ENCODE results near the gene ORM1. TPM values are rescaled to one million over a fixed set of nuclear protein-coding genes. Genes with fewer than 3 reads are reported as not detected.

ORM1 gene
- polyA plus RNA-seq, 3 donors, result 2.2 to 4.9 (median 2.8) TPM

GRCh38 chr9:114290561-114290986 lies 32.3 kb upstream of the ORM1 start:
- Mint-ChIP-seq H3K4me3 (peak overlapping the region in 1 of 2 donors; percentile 57), H3K36me3 (no peaks in the 10 kb centered on the region), H3K4me1 (no peaks in the 10 kb centered on the region), H3K9me3 (peaks cover 2 to 16% (median 7%) of the 10 kb centered on the region in 7 donors), H3K27ac (no peak overlapping the region), H3K27me3 (ENCODE audit: low read depth in 3 of 3) (peaks cover 8 to 16% (median 11%) of the 10 kb centered on the region in 3 donors)
- H3K9me3 ChIP-seq (replicated peaks in 1 of 2; ENCODE audit: control insufficient read depth in 1 of 2, insufficient read depth in 1 of 2, low read length in 2 of 2), result peaks cover 2 to 12% of the 10 kb centered on the region in 2 donors
- TF ChIP-seq CTCF (IDR thresholded peaks at IDR 0.05), result no peak
- H3K36me3 ChIP-seq (replicated peaks in 1 of 2; ENCODE audit: control insufficient read depth in 1 of 2, insufficient read depth in 2 of 2, low read length in 2 of 2), result no peaks in the 10 kb centered on the region
- H3K4me1 ChIP-seq (ENCODE audit: control insufficient read depth in 1 of 2, insufficient read depth in 2 of 2, low read length in 2 of 2), result no peaks in the 10 kb centered on the region
- H2AFZ ChIP-seq (ENCODE audit: insufficient read depth, low read depth, low read length, poor library complexity, severe bottlenecking), result no peak overlapping the region
- WGBS (ENCODE audit: insufficient coverage), result 79% methylated on average over 6 of the region's 7 CpGs
- no peak for DNase-seq
- no peak overlapping the region for H3K4me3 ChIP-seq (replicated peaks in 1 of 3; ENCODE audit: low read depth in 2 of 3, low read length in 3 of 3)
- no peaks in the 10 kb centered on the region for H4K20me1 ChIP-seq (ENCODE audit: insufficient read depth, low read length)
- intact Hi-C loops (cut with micrococcal nuclease), result loop anchor here (5.0 kb wide), 2 partner anchors 133 to 183 kb away; partner anchors contain the start of gene COL27A1 (in 1 of the 2)
- H3K9ac ChIP-seq (ENCODE audit: insufficient read depth, low read length, poor library complexity, severe bottlenecking), result no peak overlapping the region
- H3K27me3 ChIP-seq (ENCODE audit: control insufficient read depth in 2 of 2, insufficient read depth in 2 of 2, low read length in 2 of 2), result peaks cover 0 to 8% of the 10 kb centered on the region in 2 donors
- H3K27ac ChIP-seq (ENCODE audit: low read depth in 1 of 2, low read length in 2 of 2), result no peak overlapping the region
- H3K4me2 ChIP-seq (replicated peaks; ENCODE audit: extremely low read depth, low read length, poor library complexity, severe bottlenecking), result no peak overlapping the region
- H3K79me2 ChIP-seq (ENCODE audit: insufficient read depth, low read length), result no peaks in the 10 kb centered on the region

- DNase-seq, result peak; percentile 44 to 54 (median 50)
- H2AFZ ChIP-seq (ENCODE audit: insufficient read depth, low read depth, low read length, poor library complexity, severe bottlenecking), result no peak overlapping the region
- peaks cover 5 to 12% of the 10 kb centered on the region in 2 donors for H3K9me3 ChIP-seq (replicated peaks in 1 of 2; ENCODE audit: control insufficient read depth in 1 of 2, insufficient read depth in 1 of 2, low read length in 2 of 2)
- H4K20me1 ChIP-seq (ENCODE audit: insufficient read depth, low read length), result no peaks in the 10 kb centered on the region
- intact Hi-C loops (cut with micrococcal nuclease), result loop anchor here (5.0 kb wide), 2 partner anchors 134 to 184 kb away; partner anchors contain the start of gene COL27A1 (in 1 of the 2)
- Mint-ChIP-seq H3K9me3 (peaks cover 5 to 21% (median 11%) of the 10 kb centered on the region in 7 donors), H3K4me1 (no peaks in the 10 kb centered on the region), H3K27me3 (ENCODE audit: low read depth in 3 of 3) (peaks cover 8 to 16% (median 10%) of the 10 kb centered on the region in 3 donors), H3K4me3 (no peak overlapping the region), H3K27ac (no peak overlapping the region), H3K36me3 (no peaks in the 10 kb centered on the region)
- H3K9ac ChIP-seq (ENCODE audit: insufficient read depth, low read length, poor library complexity, severe bottlenecking), result no peak overlapping the region
- H3K27me3 ChIP-seq (ENCODE audit: control insufficient read depth in 2 of 2, insufficient read depth in 2 of 2, low read length in 2 of 2), result peaks cover 0 to 8% of the 10 kb centered on the region in 2 donors
- no peaks in the 10 kb centered on the region for H3K36me3 ChIP-seq (replicated peaks in 1 of 2; ENCODE audit: control insufficient read depth in 1 of 2, insufficient read depth in 2 of 2, low read length in 2 of 2)
- WGBS (ENCODE audit: insufficient coverage), result 13% methylated on average over 11 of the region's 12 CpGs
- no peak overlapping the region for H3K4me3 ChIP-seq (replicated peaks in 1 of 3; ENCODE audit: low read depth in 2 of 3, low read length in 3 of 3)
- TF ChIP-seq CTCF (IDR thresholded peaks at IDR 0.05), result peak; percentile 97
- H3K4me2 ChIP-seq (replicated peaks; ENCODE audit: extremely low read depth, low read length, poor library complexity, severe bottlenecking), result no peak overlapping the region
- H3K4me1 ChIP-seq (ENCODE audit: control insufficient read depth in 1 of 2, insufficient read depth in 2 of 2, low read length in 2 of 2), result no peaks in the 10 kb centered on the region
- no peak overlapping the region for H3K27ac ChIP-seq (ENCODE audit: low read depth in 1 of 2, low read length in 2 of 2)
- H3K79me2 ChIP-seq (ENCODE audit: insufficient read depth, low read length), result no peaks in the 10 kb centered on the region
These were observed 31.8 kb upstream of the ORM1 start for GRCh38 chr9:114291064-114291474.
